Measurements from ENCODE around the gene FOXD1. TPM values are rescaled to one million over a fixed set of nuclear protein-coding genes. Genes with fewer than 3 reads are reported as not detected.

The FOXD1 gene
- total RNA-seq, 1 experiment from 2014 or later = 26.5 TPM

GRCh38 chr5:73446631-73447529 lies 1.7 kb downstream of the FOXD1 start:
- peaks cover 8% of the 10 kb centered on the region for H3K27me3 ChIP-seq
- peak overlapping the region; percentile 68 for H3K4me3 ChIP-seq
- peak; percentile 16 for DNase-seq

GRCh38 chr5:73445665-73446630 lies 2.6 kb downstream of the FOXD1 start:
- peak overlapping the region; percentile 68 for H3K4me3 ChIP-seq
- DNase-seq = no peak
- H3K9me3 ChIP-seq = no peaks in the 10 kb centered on the region
- H3K36me3 ChIP-seq = no peaks in the 10 kb centered on the region
- H3K27me3 ChIP-seq = peaks cover 8% of the 10 kb centered on the region

More at GRCh38 chr5:73446631-73447529, 1.7 kb downstream of the FOXD1 start:
- H3K9me3 ChIP-seq = no peaks in the 10 kb centered on the region
- H3K36me3 ChIP-seq = no peaks in the 10 kb centered on the region

GRCh38 chr5:73444499-73445438 lies 3.8 kb downstream of the FOXD1 start:
- H3K4me3 ChIP-seq = no peak overlapping the region
- no peak for DNase-seq
- H3K27me3 ChIP-seq = no peaks in the 10 kb centered on the region
- no peaks in the 10 kb centered on the region for H3K36me3 ChIP-seq
- no peaks in the 10 kb centered on the region for H3K9me3 ChIP-seq

GRCh38 chr5:73443829-73444498 lies 4.6 kb downstream of the FOXD1 start:
- Histone ChIP-seq H3K4me3 (no peak overlapping the region), H3K9me3 (no peaks in the 10 kb centered on the region), H3K27me3 (no peaks in the 10 kb centered on the region), H3K36me3 (no peaks in the 10 kb centered on the region)
- DNase-seq = no peak

GRCh38 chr5:73442996-73443627 lies 5.5 kb downstream of the FOXD1 start:
- no peak for DNase-seq
- Histone ChIP-seq H3K27me3 (no peaks in the 10 kb centered on the region), H3K9me3 (no peaks in the 10 kb centered on the region), H3K4me3 (no peak overlapping the region), H3K36me3 (no peaks in the 10 kb centered on the region)

GRCh38 chr5:73442231-73442811 lies 6.3 kb downstream of the FOXD1 start:
- no peak for DNase-seq
- Histone ChIP-seq H3K4me3 (no peak overlapping the region), H3K9me3 (no peaks in the 10 kb centered on the region), H3K36me3 (no peaks in the 10 kb centered on the region), H3K27me3 (no peaks in the 10 kb centered on the region)

GRCh38 chr5:73441378-73441777 lies 7.2 kb downstream of the FOXD1 start:
- DNase-seq = no peak
- no peaks in the 10 kb centered on the region for H3K9me3 ChIP-seq
- no peaks in the 10 kb centered on the region for H3K36me3 ChIP-seq

GRCh38 chr5:73440262-73440661 lies 8.3 kb downstream of the FOXD1 start:
- DNase-seq = no peak
- Histone ChIP-seq H3K9me3 (no peaks in the 10 kb centered on the region), H3K27me3 (no peaks in the 10 kb centered on the region), H3K4me3 (no peak overlapping the region), H3K36me3 (no peaks in the 10 kb centered on the region)

More at GRCh38 chr5:73441378-73441777, 7.2 kb downstream of the FOXD1 start:
- Histone ChIP-seq H3K27me3 (no peaks in the 10 kb centered on the region), H3K4me3 (no peak overlapping the region)

- no peak for DNase-seq
- H3K27me3 ChIP-seq = no peaks in the 10 kb centered on the region
- H3K4me3 ChIP-seq = no peak overlapping the region
- H3K36me3 ChIP-seq = no peaks in the 10 kb centered on the region
- no peaks in the 10 kb centered on the region for H3K9me3 ChIP-seq
Measured at GRCh38 chr5:73438645-73439470, 9.7 kb downstream of the FOXD1 start.

- no peaks in the 10 kb centered on the region for H3K27me3 ChIP-seq
- peak overlapping the region; percentile 44 for H3K4me3 ChIP-seq
- no peaks in the 10 kb centered on the region for H3K9me3 ChIP-seq
- no peak for DNase-seq
- no peaks in the 10 kb centered on the region for H3K36me3 ChIP-seq
Measured at GRCh38 chr5:73437777-73438644, 10.6 kb downstream of the FOXD1 start.

GRCh38 chr5:73437101-73437776 lies 11.3 kb downstream of the FOXD1 start:
- Histone ChIP-seq H3K9me3 (no peaks in the 10 kb centered on the region), H3K27me3 (no peaks in the 10 kb centered on the region), H3K4me3 (peak overlapping the region; percentile 44), H3K36me3 (no peaks in the 10 kb centered on the region)
- DNase-seq = peak; percentile 78

- DNase-seq = no peak
- Histone ChIP-seq H3K27me3 (no peaks in the 10 kb centered on the region), H3K9me3 (no peaks in the 10 kb centered on the region), H3K4me3 (no peak overlapping the region), H3K36me3 (no peaks in the 10 kb centered on the region)
Measured at GRCh38 chr5:73436535-73437100, 12.0 kb downstream of the FOXD1 start.
